D721Med (cell line): ENCODE measurements around the gene SNX19.

Experiments
- DNase-seq: peaks from one replicate; pipeline ENCODE4 v3.0.0; 2011; ENCODE audit warnings: low spot score; ENCODE audit not compliant: insufficient read length
- FAIRE-seq: peaks from 2 replicates; lab custom pipeline; 2011; peaks lifted over from hg19 to GRCh38; lab: Jason Lieb, UNC
- CTCF ChIP-seq: IDR thresholded peaks from 2 replicates; pipeline ENCODE4 v1.5.1; 2012; ENCODE audit warnings: mild to moderate bottlenecking, control low read depth; ENCODE audit not compliant: insufficient read depth; ENCODE audit errors: missing control alignments

Gene SNX19

GRCh38 chr11:130831976-130832375 lies 84.3 kb downstream of the SNX19 start:
- FAIRE-seq (no peak), DNase-seq (no peak)
- TF ChIP-seq CTCF: no peak

GRCh38 chr11:130831506-130831905 lies 84.8 kb downstream of the SNX19 start:
- TF ChIP-seq CTCF: no peak
- DNase-seq (no peak), FAIRE-seq (no peak)

- DNase-seq (no peak), FAIRE-seq (no peak)
- no peak for TF ChIP-seq CTCF
Observed at GRCh38 chr11:130830566-130830965, 85.7 kb downstream of the SNX19 start.

- FAIRE-seq: no peak
- TF ChIP-seq CTCF: no peak
- DNase-seq: no peak
Observed at GRCh38 chr11:130829920-130830511, 86.3 kb downstream of the SNX19 start.

- TF ChIP-seq CTCF: no peak
- DNase-seq (no peak), FAIRE-seq (no peak)
Observed at GRCh38 chr11:130828741-130829140, 87.5 kb downstream of the SNX19 start.

GRCh38 chr11:130827451-130828377 lies 88.6 kb downstream of the SNX19 start:
- FAIRE-seq (no peak), DNase-seq (no peak)
- TF ChIP-seq CTCF: peak; percentile 23

GRCh38 chr11:130826572-130826971 lies 89.7 kb downstream of the SNX19 start:
- DNase-seq (no peak), FAIRE-seq (no peak)
- TF ChIP-seq CTCF: no peak
